ENCODE data around the gene AUH. TPM values are rescaled to one million over a fixed set of nuclear protein-coding genes. Genes with fewer than 3 reads are reported as not detected.

Gene AUH
- total RNA-seq, 1 donor from 2014 or later, result 17.3 TPM

DNA sequence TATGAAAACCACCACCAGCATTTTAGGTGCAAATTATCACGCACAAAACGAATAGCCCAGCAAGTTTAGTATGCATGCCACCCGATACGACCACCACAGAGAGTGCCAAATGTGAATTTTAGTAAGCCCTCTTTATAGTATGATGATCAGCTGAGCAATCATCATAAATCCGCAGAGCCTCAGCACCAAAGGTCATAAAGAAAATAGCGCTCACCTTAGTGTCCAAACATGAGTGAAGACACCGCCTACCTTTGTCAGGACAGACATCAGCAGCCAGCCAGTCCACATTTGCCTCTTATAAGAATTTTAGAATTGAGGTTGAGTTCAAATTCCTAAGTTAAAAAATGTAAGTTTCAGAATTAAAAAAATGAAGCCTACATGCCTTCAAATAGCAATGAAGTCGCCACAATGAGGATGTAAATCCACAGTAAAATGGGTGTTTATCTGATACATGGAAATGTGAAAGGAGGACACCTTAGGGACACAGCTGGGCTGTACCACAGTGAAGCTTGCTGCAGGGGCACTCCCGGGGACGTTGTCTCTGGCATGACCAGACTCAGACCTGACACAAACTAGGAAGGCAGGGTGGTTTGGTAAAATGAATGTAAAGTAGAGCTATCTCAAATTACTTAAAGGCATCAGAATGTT, 149.0 kb downstream of the AUH start:
- H3K4me3 ChIP-seq, result no peak overlapping the region
- intact Hi-C loops (cut with DNase I), result no loop called here
- peaks cover 2% of the 10 kb centered on the region for H3K36me3 ChIP-seq
- no peak for DNase-seq
- peaks cover 17% of the 10 kb centered on the region for H3K4me1 ChIP-seq
- ATAC-seq, result no peak
- TF ChIP-seq, protein P1, sequence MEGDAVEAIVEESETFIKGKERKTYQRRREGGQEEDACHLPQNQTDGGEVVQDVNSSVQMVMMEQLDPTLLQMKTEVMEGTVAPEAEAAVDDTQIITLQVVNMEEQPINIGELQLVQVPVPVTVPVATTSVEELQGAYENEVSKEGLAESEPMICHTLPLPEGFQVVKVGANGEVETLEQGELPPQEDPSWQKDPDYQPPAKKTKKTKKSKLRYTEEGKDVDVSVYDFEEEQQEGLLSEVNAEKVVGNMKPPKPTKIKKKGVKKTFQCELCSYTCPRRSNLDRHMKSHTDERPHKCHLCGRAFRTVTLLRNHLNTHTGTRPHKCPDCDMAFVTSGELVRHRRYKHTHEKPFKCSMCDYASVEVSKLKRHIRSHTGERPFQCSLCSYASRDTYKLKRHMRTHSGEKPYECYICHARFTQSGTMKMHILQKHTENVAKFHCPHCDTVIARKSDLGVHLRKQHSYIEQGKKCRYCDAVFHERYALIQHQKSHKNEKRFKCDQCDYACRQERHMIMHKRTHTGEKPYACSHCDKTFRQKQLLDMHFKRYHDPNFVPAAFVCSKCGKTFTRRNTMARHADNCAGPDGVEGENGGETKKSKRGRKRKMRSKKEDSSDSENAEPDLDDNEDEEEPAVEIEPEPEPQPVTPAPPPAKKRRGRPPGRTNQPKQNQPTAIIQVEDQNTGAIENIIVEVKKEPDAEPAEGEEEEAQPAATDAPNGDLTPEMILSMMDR (IDR thresholded peaks at IDR 0.05), result no peak
- peak overlapping the region; percentile 65 for H3K27ac ChIP-seq
- no peaks in the 10 kb centered on the region for H3K27me3 ChIP-seq (ENCODE audit: low read depth)
- H3K9me3 ChIP-seq, result no peaks in the 10 kb centered on the region

DNA sequence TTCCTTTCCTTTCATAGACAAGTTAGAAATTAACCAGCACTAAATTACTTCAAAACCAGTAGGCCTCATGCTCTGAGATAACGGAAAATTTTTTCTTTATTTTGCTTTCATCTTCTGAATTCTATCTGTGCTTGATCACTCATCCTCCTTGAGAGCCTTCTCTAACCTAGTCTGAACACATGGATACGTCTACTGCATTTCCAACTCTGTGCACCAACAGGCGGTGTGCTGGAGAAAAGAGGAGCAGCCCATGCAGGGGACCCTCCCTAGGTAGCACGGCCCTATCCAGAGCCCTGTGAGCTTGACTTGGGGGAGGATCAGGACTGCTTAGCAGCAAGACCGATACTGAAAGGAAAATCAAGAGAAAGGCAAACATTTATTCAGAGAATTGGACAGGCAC, 149.8 kb downstream of the AUH start:
- no peaks in the 10 kb centered on the region for H3K36me3 ChIP-seq
- peak overlapping the region; percentile 36 for H3K4me3 ChIP-seq
- peak overlapping the region; percentile 65 for H3K27ac ChIP-seq
- peaks cover 25% of the 10 kb centered on the region for H3K4me1 ChIP-seq
- intact Hi-C loops (cut with DNase I), result no loop called here
- ATAC-seq, result peak; percentile 54 to 61
- H3K27me3 ChIP-seq (ENCODE audit: low read depth), result no peaks in the 10 kb centered on the region
- no peak for DNase-seq
- TF ChIP-seq, protein P1 (IDR thresholded peaks at IDR 0.05), result no peak
- H3K9me3 ChIP-seq, result no peaks in the 10 kb centered on the region

DNA sequence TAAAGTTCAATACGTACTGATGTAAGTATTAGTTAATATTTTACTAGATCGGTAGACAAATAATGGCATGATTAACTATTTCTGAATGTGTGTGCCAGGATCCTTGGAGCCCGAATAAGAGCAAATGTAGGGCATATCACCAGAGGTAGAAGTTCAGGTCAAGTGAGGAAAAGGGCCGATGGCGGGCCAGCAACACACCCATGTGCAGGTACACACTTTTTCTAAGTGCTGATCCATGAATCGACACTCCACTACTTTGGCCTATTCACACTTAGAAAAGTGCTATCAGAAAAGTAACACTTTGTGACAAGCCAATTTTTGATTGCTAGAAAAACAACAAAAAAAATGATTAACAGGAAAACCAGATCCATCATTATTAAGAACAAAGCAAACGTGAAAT, 150.3 kb downstream of the AUH start:
- peak overlapping the region; percentile 65 for H3K27ac ChIP-seq

DNA sequence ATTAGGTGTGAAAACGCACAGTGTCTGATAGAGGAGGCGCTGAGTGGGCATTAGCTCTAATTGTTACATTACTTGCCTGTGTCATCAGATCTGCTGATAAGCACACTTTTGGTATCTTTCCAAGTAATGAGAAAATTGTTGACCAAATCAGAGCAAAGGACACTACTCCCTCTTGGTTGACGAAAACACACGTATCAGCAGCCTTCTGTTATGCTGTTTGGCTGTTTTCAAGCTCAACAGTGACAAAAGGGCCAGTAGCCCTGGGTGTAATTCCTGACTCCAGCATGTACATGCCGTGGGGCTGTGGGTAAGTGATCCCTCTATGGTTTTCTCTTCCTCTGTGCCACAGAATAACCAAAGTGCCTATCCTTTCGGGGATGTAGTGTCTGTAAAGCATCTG, 151.4 kb downstream of the AUH start:
- Histone ChIP-seq H3K4me1 (peaks cover 25% of the 10 kb centered on the region), H3K36me3 (no peaks in the 10 kb centered on the region), H3K9me3 (no peaks in the 10 kb centered on the region), H3K27me3 (ENCODE audit: low read depth) (no peaks in the 10 kb centered on the region), H3K27ac (no peak overlapping the region), H3K4me3 (no peak overlapping the region)
- no peak for DNase-seq
- no peak for ATAC-seq
- intact Hi-C loops (cut with DNase I), result no loop called here
- TF ChIP-seq, protein P1 (IDR thresholded peaks at IDR 0.05), result no peak

More for the DNA sequence above, 150.3 kb downstream of the AUH start:
- DNase-seq (no peak), ATAC-seq (no peak)
- Histone ChIP-seq H3K9me3 (no peaks in the 10 kb centered on the region), H3K4me1 (peaks cover 25% of the 10 kb centered on the region), H3K27me3 (ENCODE audit: low read depth) (no peaks in the 10 kb centered on the region), H3K4me3 (peak overlapping the region; percentile 36), H3K36me3 (no peaks in the 10 kb centered on the region)
- intact Hi-C loops (cut with DNase I), result no loop called here
- TF ChIP-seq, protein P1 (IDR thresholded peaks at IDR 0.05), result no peak

DNA sequence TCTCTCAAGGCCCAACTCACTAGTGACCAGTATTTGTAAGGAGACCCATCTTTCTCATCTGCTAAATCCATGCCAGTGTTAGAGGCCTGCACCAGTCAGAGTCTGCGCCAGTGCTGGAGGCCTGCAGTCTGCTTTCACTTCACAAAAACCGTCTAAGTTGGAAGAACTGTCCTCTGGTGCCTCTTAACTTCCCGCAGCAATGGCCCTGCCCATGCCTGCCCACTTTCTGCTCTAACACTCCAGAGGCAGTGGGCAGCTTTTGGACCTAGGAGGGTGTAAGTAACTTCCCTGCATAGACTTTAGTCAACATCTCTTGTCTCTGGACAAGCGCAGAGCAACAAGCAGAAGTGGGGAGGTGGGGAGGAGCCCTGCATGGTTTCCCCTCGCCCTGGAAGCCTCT, 152.9 kb downstream of the AUH start:
- intact Hi-C loops (cut with DNase I), result no loop called here
- DNase-seq (no peak), ATAC-seq (peak in 1 of 2 donors; percentile 44)
- no peaks in the 10 kb centered on the region for H3K36me3 ChIP-seq
- H3K27me3 ChIP-seq (ENCODE audit: low read depth), result no peaks in the 10 kb centered on the region
- H3K27ac ChIP-seq, result peak overlapping the region; percentile 73
- no peaks in the 10 kb centered on the region for H3K9me3 ChIP-seq
- TF ChIP-seq, protein P1 (IDR thresholded peaks at IDR 0.05), result no peak
- peaks cover 25% of the 10 kb centered on the region for H3K4me1 ChIP-seq
- no peak overlapping the region for H3K4me3 ChIP-seq
